Heart left ventricle (tissue), 16 donors: ENCODE results near the gene TSC22D4. TPM values are rescaled to one million over a fixed set of nuclear protein-coding genes. Genes with fewer than 3 reads are reported as not detected.

Source experiments
- ATAC-seq, 4 donors: fragments of 200-7000 bp; cut with Tn5 transposase; one replicate each; pipeline ENCODE4 v1.9.1; 2020 to 2022; ENCODE audit warnings: moderate library complexity in 4 of 4, mild to moderate bottlenecking in 3 of 4, moderate number of reproducible peaks in 1 of 4
- DNase-seq, 5 donors: peaks; one replicate each; pipeline ENCODE4 v3.0.0-alpha.2; 2020
- H3K27ac ChIP-seq, 12 donors: fragments of 200-600 bp; sonication (generic) in 4 of 12; one replicate each; pipeline versions ENCODE4 v1.5.0 to v1.8.0; 2016 to 2022; ENCODE audit warnings: mild to moderate bottlenecking in 2 of 12
- H3K27me3 ChIP-seq, 9 donors: fragments of 200-600 bp; sonication (generic) in 2 of 9; one replicate each; pipeline versions ENCODE4 v1.5.1 to v1.8.0; 2016 to 2022; ENCODE audit warnings: mild to moderate bottlenecking in 3 of 9
- H3K36me3 ChIP-seq, 9 donors: fragments of 200-600 bp; sonication (generic) in 2 of 9; one replicate each; pipeline versions ENCODE4 v1.5.0 to v1.8.0; 2018 to 2022; ENCODE audit warnings: mild to moderate bottlenecking in 2 of 9
- H3K4me1 ChIP-seq, 12 donors: fragments of 200-600 bp; sonication (generic) in 4 of 12; one replicate each; pipeline versions ENCODE4 v1.5.0 to v1.8.0; 2016 to 2022; ENCODE audit warnings: mild to moderate bottlenecking in 3 of 12
- H3K4me3 ChIP-seq, 12 donors: fragments of 200-600 bp; sonication (generic) in 4 of 12; one replicate each; pipeline versions ENCODE4 v1.5.0 to v1.8.0; 2017 to 2022; ENCODE audit warnings: mild to moderate bottlenecking in 9 of 12, moderate library complexity in 4 of 12
- H3K9me3 ChIP-seq, 12 donors: fragments of 200-600 bp; sonication (generic) in 4 of 12; one replicate each; pipeline versions ENCODE4 v1.5.0 to v1.8.0; 2016 to 2022; ENCODE audit warnings: mild to moderate bottlenecking in 1 of 12
- POLR2A ChIP-seq, 2 donors: fragments of 450-650 bp; IDR thresholded peaks; one replicate each; pipeline ENCODE4 v1.6.1; 2017; ENCODE audit warnings: antibody characterized with exemption in 2 of 2, mild to moderate bottlenecking in 2 of 2, moderate library complexity in 2 of 2
- WGBS, 4 donors: extraction: QIAGEN DNeasy Blood & Tissue Kit in 2 of 4; methylation state at CpG; one replicate each; pipeline versions ENCODE4 v1.1.5 to v1.1.7; 2013 to 2018; 5-methylcytosine and 5-hydroxymethylcytosine counted together
- intact Hi-C, 10 donors: fragments of 100-400 bp; cut with DNase I; formaldehyde crosslinking; loops; one replicate each; pipeline versions ENCODE4 v1.11.1 to v1.14.2; 2022
- polyA plus RNA-seq, 2 donors: library from polyadenylated mRNA; stranded (reverse); fragments of 200-250 nt; gene quantifications; one replicate each; pipeline ENCODE4 v1.2.3, GENCODE V29; 2013
- total RNA-seq, 9 donors: library from RNA; depleted of rRNA in 2 of 9; stranded (reverse); fragments of >200 nt in 2 of 9; fragmentation: NEBNext Ultra II Directional in 3 of 9; extraction: Animal tissue kit (Norgen Biotek cat#: 25700) in 3 of 9; gene quantifications; one replicate each; pipeline versions ENCODE4 v1.1.0 to v1.2.4, GENCODE V29; 2016 to 2023
- TF ChIP-seq, protein P1 (sequence below), 12 donors: fragments of 200-600 bp; sonication (generic) in 4 of 12; IDR thresholded peaks; one replicate each; pipeline versions ENCODE4 v1.5.0 to v1.8.0; 2018 to 2022; ENCODE audit warnings: antibody characterized with exemption in 12 of 12, mild to moderate bottlenecking in 5 of 12
- donor health status: ischemic (EF 13 %, LVEDD 7.1; RV severe dilation, severe dysfunction).
- donor health status: healthy with polysubstance abuse.
- donor health status: DM: no; HTN: yes; CAD: no.
- donor health status: DM: no; HTN: no; CAD: no.
- donor health status: ischemic (EF 25% LVEDD 6.9; RV normal size, moderate dysfunction).
- donor health status: ischemic (EF 25% LVEDD 5.7; RV mildly dilated, moderate dysfunction).
- donor health status: healthy.
- donor health status: DM: yes; HTN: yes; CAD: no.
- donor health status: ischemic (EF 35%, LVEDD 5.7; RV mildly dilated, moderate dysfunction).
- donor health status: nonischemic (EF 11% LVEDD 7.7; RV severe dilation, severe dysfunction).
- donor health status: DM: yes; HTN: yes; CAD: no.
- donor health status: PGD.
- donor health status: ischemic (EF 29% LVEDD 5.4; RV normal size, mild dysfunction).
- donor health status: nonischemic (EF 23%, LVEDD 6.1; RV moderate dilation, normal function).

TSC22D4 gene
- total and polyA plus RNA-seq, 11 donors = 41.8 to 55.5 (median 47.0) TPM

GRCh38 chr7:100425347-100425746 is 53.7 kb downstream of the TSC22D4 start:
- 40 to 83% (median 73%) methylated on average over 1 of the region's 1 CpG for WGBS, 4 donors
- ATAC-seq = no peak
- Histone ChIP-seq H3K9me3 (no peaks in the 10 kb centered on the region), H3K27me3 (no peaks in the 10 kb centered on the region), H3K27ac (no peak overlapping the region), H3K36me3 (peaks cover 0 to 4% (median 0%) of the 10 kb centered on the region in 9 donors), H3K4me1 (peaks cover 0 to 10% (median 7%) of the 10 kb centered on the region in 12 donors), H3K4me3 (no peak overlapping the region)
- intact Hi-C loops = no loop called here
- TF ChIP-seq, protein P1, sequence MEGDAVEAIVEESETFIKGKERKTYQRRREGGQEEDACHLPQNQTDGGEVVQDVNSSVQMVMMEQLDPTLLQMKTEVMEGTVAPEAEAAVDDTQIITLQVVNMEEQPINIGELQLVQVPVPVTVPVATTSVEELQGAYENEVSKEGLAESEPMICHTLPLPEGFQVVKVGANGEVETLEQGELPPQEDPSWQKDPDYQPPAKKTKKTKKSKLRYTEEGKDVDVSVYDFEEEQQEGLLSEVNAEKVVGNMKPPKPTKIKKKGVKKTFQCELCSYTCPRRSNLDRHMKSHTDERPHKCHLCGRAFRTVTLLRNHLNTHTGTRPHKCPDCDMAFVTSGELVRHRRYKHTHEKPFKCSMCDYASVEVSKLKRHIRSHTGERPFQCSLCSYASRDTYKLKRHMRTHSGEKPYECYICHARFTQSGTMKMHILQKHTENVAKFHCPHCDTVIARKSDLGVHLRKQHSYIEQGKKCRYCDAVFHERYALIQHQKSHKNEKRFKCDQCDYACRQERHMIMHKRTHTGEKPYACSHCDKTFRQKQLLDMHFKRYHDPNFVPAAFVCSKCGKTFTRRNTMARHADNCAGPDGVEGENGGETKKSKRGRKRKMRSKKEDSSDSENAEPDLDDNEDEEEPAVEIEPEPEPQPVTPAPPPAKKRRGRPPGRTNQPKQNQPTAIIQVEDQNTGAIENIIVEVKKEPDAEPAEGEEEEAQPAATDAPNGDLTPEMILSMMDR (IDR thresholded peaks at IDR 0.05) = no peak
- TF ChIP-seq POLR2A (IDR thresholded peaks at IDR 0.05) = no peak
- no peak for DNase-seq

- Histone ChIP-seq H3K4me3 (no peak overlapping the region), H3K36me3 (peaks cover 0 to 7% (median 0%) of the 10 kb centered on the region in 9 donors), H3K9me3 (no peaks in the 10 kb centered on the region), H3K27ac (no peak overlapping the region), H3K4me1 (peaks cover 0 to 8% (median 5%) of the 10 kb centered on the region in 12 donors), H3K27me3 (no peaks in the 10 kb centered on the region)
- intact Hi-C loops = no loop called here
- no peak for TF ChIP-seq POLR2A (IDR thresholded peaks at IDR 0.05)
- DNase-seq (no peak), ATAC-seq (no peak)
- WGBS, 4 donors = 84 to 94% (median 91%) methylated on average over 6 of the region's 6 CpGs
These were observed 55.7 kb downstream of the TSC22D4 start for GRCh38 chr7:100423315-100423714.

DNA sequence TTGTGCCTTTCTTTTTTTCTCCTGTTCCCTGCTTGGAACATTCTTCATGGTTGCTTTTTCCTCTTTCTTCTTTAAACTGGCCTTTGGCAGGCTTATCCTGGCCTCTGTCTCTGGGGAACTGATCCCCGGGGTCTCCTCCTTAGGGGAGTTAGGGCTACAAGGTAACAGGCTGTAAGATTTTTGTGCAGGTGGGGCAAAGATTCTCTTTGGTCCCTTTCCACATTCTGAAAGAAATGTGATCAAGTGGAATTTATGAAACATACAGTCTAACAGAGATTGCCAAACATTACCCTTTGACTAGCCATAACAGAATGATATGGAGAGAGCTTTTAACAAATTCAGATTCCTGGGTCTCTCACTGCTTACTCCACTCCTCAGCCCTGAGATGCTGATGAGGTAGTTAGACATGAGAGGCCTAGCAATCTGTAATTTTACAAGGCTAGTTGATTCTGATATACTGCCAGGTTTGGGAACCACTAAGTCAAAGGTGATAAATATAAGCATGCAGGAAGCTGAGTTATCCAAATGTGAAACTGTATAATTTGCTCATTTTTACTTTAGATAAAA is 59.3 kb downstream of the TSC22D4 start:
- no peak overlapping the region for H3K4me3 ChIP-seq
- intact Hi-C loops = loop anchor here in 1 of 10 donors (10.0 kb wide), 1 partner anchor 65 kb away; the partner anchor contains the start of gene PILRB
- TF ChIP-seq, protein P1 (IDR thresholded peaks at IDR 0.05) = no peak
- no peak for TF ChIP-seq POLR2A (IDR thresholded peaks at IDR 0.05)
- no peaks in the 10 kb centered on the region for H3K9me3 ChIP-seq
- H3K27ac ChIP-seq = no peak overlapping the region
- no peak for DNase-seq
- no peaks in the 10 kb centered on the region for H3K27me3 ChIP-seq
- WGBS, 4 donors = 55 to 68% (median 63%) methylated on average over 1 of the region's 1 CpG
- no peaks in the 10 kb centered on the region for H3K4me1 ChIP-seq
- no peak for ATAC-seq
- H3K36me3 ChIP-seq = peaks cover 0 to 7% (median 0%) of the 10 kb centered on the region in 9 donors

GRCh38 chr7:100418930-100419659 is 59.9 kb downstream of the TSC22D4 start:
- TF ChIP-seq, protein P1 (IDR thresholded peaks at IDR 0.05) = no peak
- TF ChIP-seq POLR2A (IDR thresholded peaks at IDR 0.05) = no peak
- 81 to 96% (median 89%) methylated on average over 1 of the region's 1 CpG for WGBS, 4 donors
- intact Hi-C loops = loop anchor here in 1 of 10 donors (10.0 kb wide), 1 partner anchor 64 kb away; the partner anchor contains the start of gene PILRB

More at GRCh38 chr7:100418930-100419659, 59.9 kb downstream of the TSC22D4 start:
- H3K27me3 ChIP-seq = no peaks in the 10 kb centered on the region
- no peak overlapping the region for H3K4me3 ChIP-seq
- ATAC-seq = no peak
- no peaks in the 10 kb centered on the region for H3K4me1 ChIP-seq
- no peak overlapping the region for H3K27ac ChIP-seq
- no peaks in the 10 kb centered on the region for H3K9me3 ChIP-seq
- DNase-seq = no peak
- peaks cover 0 to 7% (median 0%) of the 10 kb centered on the region in 9 donors for H3K36me3 ChIP-seq

Other genes starting within 250 kb of the TSC22D4 start
- gene SPDYE3, start 171.5 kb downstream of the TSC22D4 start, total RNA-seq = not detected
- gene SPDYE3, start 171.5 kb downstream of the TSC22D4 start, polyA plus RNA-seq = under 1 TPM; 0.03 to 0.15 TPM
- gene PILRB, start 121.1 kb downstream of the TSC22D4 start, total RNA-seq = 10 to 100 TPM in 4 of 9 donors, 1 to 10 TPM in 5; 6.2 to 15.1 (median 10.0) TPM
- gene PILRB, start 121.1 kb downstream of the TSC22D4 start, polyA plus RNA-seq = 10 to 100 TPM in 1 of 2 donors, 1 to 10 TPM in 1; 8.7 to 24.2 TPM
- 10 to 100 TPM in 2 of 9 donors, 1 to 10 TPM in 6, under 1 TPM in 1; 0.69 to 30.5 (median 3.4) TPM for gene PILRA, start 105.7 kb downstream of the TSC22D4 start, total RNA-seq
- 1 to 10 TPM; 1.8 to 2.5 TPM for gene PILRA, start 105.7 kb downstream of the TSC22D4 start, polyA plus RNA-seq
- 1 to 10 TPM; 2.8 to 6.2 (median 3.7) TPM for gene ZCWPW1, start 50.5 kb downstream of the TSC22D4 start, total RNA-seq
- gene ZCWPW1, start 50.5 kb downstream of the TSC22D4 start, polyA plus RNA-seq = 1 to 10 TPM; 5.1 to 6.4 TPM
- gene MEPCE, start 49.4 kb downstream of the TSC22D4 start, total RNA-seq = 10 to 100 TPM; 15.8 to 30.3 (median 21.5) TPM
- gene MEPCE, start 49.4 kb downstream of the TSC22D4 start, polyA plus RNA-seq = 10 to 100 TPM; 14.6 to 24.5 TPM
- 10 to 100 TPM in 8 of 9 donors, 1 to 10 TPM in 1; 9.6 to 26.8 (median 12.4) TPM for gene PPP1R35, start 42.7 kb downstream of the TSC22D4 start, total RNA-seq
- gene PPP1R35, start 42.7 kb downstream of the TSC22D4 start, polyA plus RNA-seq = 10 to 100 TPM; 17.7 to 28.4 TPM
- under 1 TPM in 5 of 9 donors, not detected in 4; 0.27 to 0.77 (median 0.39) TPM for gene SPACDR, start 15.0 kb downstream of the TSC22D4 start, total RNA-seq
- gene SPACDR, start 15.0 kb downstream of the TSC22D4 start, polyA plus RNA-seq = under 1 TPM; 0.61 to 0.78 TPM
- 1 to 10 TPM in 1 of 9 donors, under 1 TPM in 5, not detected in 3; 0.16 to 1.1 (median 0.35) TPM for gene NYAP1, start 4.7 kb upstream of the TSC22D4 start, total RNA-seq
- gene NYAP1, start 4.7 kb upstream of the TSC22D4 start, polyA plus RNA-seq = under 1 TPM; 0.42 to 0.50 TPM
- gene AGFG2, start 60.0 kb upstream of the TSC22D4 start, total RNA-seq = 10 to 100 TPM; 24.1 to 36.9 (median 32.8) TPM
- gene AGFG2, start 60.0 kb upstream of the TSC22D4 start, polyA plus RNA-seq = 10 to 100 TPM; 12.5 to 30.8 TPM
- gene SAP25, start 94.7 kb upstream of the TSC22D4 start, total RNA-seq = 1 to 10 TPM in 2 of 9 donors, under 1 TPM in 3, not detected in 4; 0.35 to 2.3 (median 0.72) TPM
- gene SAP25, start 94.7 kb upstream of the TSC22D4 start, polyA plus RNA-seq = under 1 TPM; 0.30 to 0.65 TPM
- 10 to 100 TPM; 18.5 to 46.6 (median 29.2) TPM for gene LRCH4, start 106.9 kb upstream of the TSC22D4 start, total RNA-seq
- gene LRCH4, start 106.9 kb upstream of the TSC22D4 start, polyA plus RNA-seq = 10 to 100 TPM; 34.1 to 42.0 TPM
- gene FBXO24, start 107.1 kb upstream of the TSC22D4 start, total RNA-seq = under 1 TPM in 6 of 9 donors, not detected in 3; 0.11 to 0.75 (median 0.48) TPM
- under 1 TPM in 1 of 2 donors, not detected in 1; 0.14 TPM for gene FBXO24, start 107.1 kb upstream of the TSC22D4 start, polyA plus RNA-seq
- gene PCOLCE, start 123.1 kb upstream of the TSC22D4 start, total RNA-seq = 10 to 100 TPM; 15.7 to 68.1 (median 28.3) TPM
- 10 to 100 TPM; 33.5 to 35.4 TPM for gene PCOLCE, start 123.1 kb upstream of the TSC22D4 start, polyA plus RNA-seq
- 10 to 100 TPM in 5 of 9 donors, 1 to 10 TPM in 4; 6.7 to 13.8 (median 10.4) TPM for gene MOSPD3, start 133.3 kb upstream of the TSC22D4 start, total RNA-seq
- 10 to 100 TPM; 10.4 to 12.3 TPM for gene MOSPD3, start 133.3 kb upstream of the TSC22D4 start, polyA plus RNA-seq
- gene TFR2, start 162.3 kb upstream of the TSC22D4 start, total RNA-seq = under 1 TPM in 4 of 9 donors, not detected in 5; 0.15 to 0.59 (median 0.45) TPM
- under 1 TPM; 0.08 to 0.37 TPM for gene TFR2, start 162.3 kb upstream of the TSC22D4 start, polyA plus RNA-seq
- gene ACTL6B, start 177.2 kb upstream of the TSC22D4 start, total RNA-seq = not detected
- not detected for gene ACTL6B, start 177.2 kb upstream of the TSC22D4 start, polyA plus RNA-seq
- 100 to 1,000 TPM in 7 of 9 donors, 10 to 100 TPM in 2; 94.8 to 188 (median 122) TPM for gene GNB2, start 194.5 kb upstream of the TSC22D4 start, total RNA-seq
- gene GNB2, start 194.5 kb upstream of the TSC22D4 start, polyA plus RNA-seq = 100 to 1,000 TPM in 1 of 2 donors, 10 to 100 TPM in 1; 48.0 to 199 TPM
- gene GIGYF1, start 215.0 kb upstream of the TSC22D4 start, total RNA-seq = 10 to 100 TPM; 14.1 to 31.7 (median 23.2) TPM
- 10 to 100 TPM; 12.9 to 23.8 TPM for gene GIGYF1, start 215.0 kb upstream of the TSC22D4 start, polyA plus RNA-seq
- gene POP7, start 226.9 kb upstream of the TSC22D4 start, total RNA-seq = 10 to 100 TPM; 24.1 to 41.3 (median 28.9) TPM
- gene POP7, start 226.9 kb upstream of the TSC22D4 start, polyA plus RNA-seq = 10 to 100 TPM; 42.1 to 62.4 TPM
- gene EPO, start 241.3 kb upstream of the TSC22D4 start, total RNA-seq = not detected
- gene EPO, start 241.3 kb upstream of the TSC22D4 start, polyA plus RNA-seq = not detected